ENCODE data around the gene TAS2R41. TPM values are rescaled to one million over a fixed set of nuclear protein-coding genes. Genes with fewer than 3 reads are reported as not detected.

The TAS2R41 gene
- total RNA-seq, 1 donor = not detected

DNA sequence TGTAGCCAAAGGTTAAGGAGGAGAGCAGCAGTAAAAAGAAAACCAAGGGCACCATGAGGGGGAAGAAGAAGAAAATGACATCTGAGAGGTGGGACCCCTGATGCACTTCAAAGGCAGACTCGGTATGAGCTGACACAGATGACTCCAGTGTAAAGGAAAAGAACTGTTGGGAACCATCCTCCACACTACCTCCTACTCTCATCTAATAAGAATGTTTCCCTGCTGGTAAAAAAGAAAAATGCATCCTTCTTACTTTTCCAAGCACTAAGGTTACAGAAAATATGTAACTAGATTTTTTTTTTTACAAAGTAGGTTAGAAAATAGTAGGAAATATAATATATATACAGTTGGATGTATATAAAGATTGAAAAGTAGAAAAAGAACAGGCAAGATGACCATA is 16.9 kb downstream of the TAS2R41 start:
- DNase-seq (ENCODE audit: insufficient read length, low spot score, missing footprints) = no peak
- Histone ChIP-seq H3K79me2 (ENCODE audit: insufficient read depth, low read length) (no peaks in the 10 kb centered on the region), H3K27ac (ENCODE audit: low read depth, low read length) (no peak overlapping the region), H3K4me2 (ENCODE audit: insufficient read depth, low read length) (no peak overlapping the region), H4K20me1 (ENCODE audit: insufficient read depth, low read length) (no peaks in the 10 kb centered on the region), H3K4me1 (ENCODE audit: insufficient read depth, low read length) (peaks cover 20% of the 10 kb centered on the region), H3K4me3 (ENCODE audit: insufficient read depth, low read length) (no peak overlapping the region), H2AFZ (ENCODE audit: low read length) (no peak overlapping the region), H3K36me3 (ENCODE audit: insufficient read depth, low read length) (no peaks in the 10 kb centered on the region), H3K9me3 (ENCODE audit: low read depth, low read length) (no peaks in the 10 kb centered on the region), H3K27me3 (ENCODE audit: insufficient read depth, low read length) (no peaks in the 10 kb centered on the region)
- TF ChIP-seq CTCF (IDR thresholded peaks at IDR 0.05; ENCODE audit: extremely low read depth, low read depth, low read length) = peak; percentile 29

DNA sequence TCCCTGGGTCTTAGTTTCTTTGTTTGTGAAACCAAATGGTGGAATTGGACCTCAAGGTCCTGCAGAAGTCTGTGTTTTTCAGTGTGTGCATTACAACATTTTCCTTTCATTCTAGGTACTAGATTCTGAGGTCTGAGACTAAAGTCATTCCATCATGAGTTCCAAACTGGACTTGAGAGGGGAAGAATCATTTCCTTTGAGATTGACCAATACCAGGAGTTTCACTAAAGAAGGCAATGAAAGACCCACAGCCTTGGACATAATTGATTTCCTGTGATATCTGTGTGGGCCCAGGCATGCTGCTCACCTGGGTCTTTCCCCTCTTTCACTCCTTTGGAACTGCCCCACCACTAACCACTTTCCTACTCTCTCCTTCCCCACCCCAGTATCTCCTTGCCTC is 18.2 kb downstream of the TAS2R41 start:
- no peak overlapping the region for H3K4me2 ChIP-seq (ENCODE audit: insufficient read depth, low read length)
- no peak for TF ChIP-seq CTCF (IDR thresholded peaks at IDR 0.05; ENCODE audit: extremely low read depth, low read depth, low read length)
- H3K4me1 ChIP-seq (ENCODE audit: insufficient read depth, low read length) = peaks cover 20% of the 10 kb centered on the region
- H3K27me3 ChIP-seq (ENCODE audit: insufficient read depth, low read length) = no peaks in the 10 kb centered on the region
- H3K36me3 ChIP-seq (ENCODE audit: insufficient read depth, low read length) = no peaks in the 10 kb centered on the region
- H3K79me2 ChIP-seq (ENCODE audit: insufficient read depth, low read length) = no peaks in the 10 kb centered on the region
- no peaks in the 10 kb centered on the region for H4K20me1 ChIP-seq (ENCODE audit: insufficient read depth, low read length)
- no peak overlapping the region for H3K4me3 ChIP-seq (ENCODE audit: insufficient read depth, low read length)
- H2AFZ ChIP-seq (ENCODE audit: low read length) = no peak overlapping the region
- no peaks in the 10 kb centered on the region for H3K9me3 ChIP-seq (ENCODE audit: low read depth, low read length)
- no peak for DNase-seq (ENCODE audit: insufficient read length, low spot score, missing footprints)
- no peak overlapping the region for H3K27ac ChIP-seq (ENCODE audit: low read depth, low read length)

DNA sequence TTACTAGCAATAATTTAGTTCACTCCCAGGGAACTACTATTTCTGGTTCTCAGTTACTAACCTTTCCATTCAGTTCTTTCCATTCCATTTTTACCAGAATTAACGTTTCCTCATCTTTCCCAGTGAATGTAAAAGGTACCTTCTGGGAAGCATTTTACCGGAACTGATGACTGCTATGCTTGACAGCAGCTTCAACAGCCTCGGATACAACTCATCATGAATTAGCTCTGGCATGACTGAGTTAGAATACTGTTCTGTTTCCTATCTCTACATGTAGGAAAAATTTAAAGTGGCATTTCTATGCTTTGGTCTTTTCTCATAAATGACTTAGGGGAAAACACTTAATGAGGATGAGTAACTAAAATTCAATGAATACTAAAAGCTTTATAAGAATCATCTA is 18.6 kb downstream of the TAS2R41 start:
- TF ChIP-seq CTCF (IDR thresholded peaks at IDR 0.05; ENCODE audit: extremely low read depth, low read depth, low read length) = no peak

DNA sequence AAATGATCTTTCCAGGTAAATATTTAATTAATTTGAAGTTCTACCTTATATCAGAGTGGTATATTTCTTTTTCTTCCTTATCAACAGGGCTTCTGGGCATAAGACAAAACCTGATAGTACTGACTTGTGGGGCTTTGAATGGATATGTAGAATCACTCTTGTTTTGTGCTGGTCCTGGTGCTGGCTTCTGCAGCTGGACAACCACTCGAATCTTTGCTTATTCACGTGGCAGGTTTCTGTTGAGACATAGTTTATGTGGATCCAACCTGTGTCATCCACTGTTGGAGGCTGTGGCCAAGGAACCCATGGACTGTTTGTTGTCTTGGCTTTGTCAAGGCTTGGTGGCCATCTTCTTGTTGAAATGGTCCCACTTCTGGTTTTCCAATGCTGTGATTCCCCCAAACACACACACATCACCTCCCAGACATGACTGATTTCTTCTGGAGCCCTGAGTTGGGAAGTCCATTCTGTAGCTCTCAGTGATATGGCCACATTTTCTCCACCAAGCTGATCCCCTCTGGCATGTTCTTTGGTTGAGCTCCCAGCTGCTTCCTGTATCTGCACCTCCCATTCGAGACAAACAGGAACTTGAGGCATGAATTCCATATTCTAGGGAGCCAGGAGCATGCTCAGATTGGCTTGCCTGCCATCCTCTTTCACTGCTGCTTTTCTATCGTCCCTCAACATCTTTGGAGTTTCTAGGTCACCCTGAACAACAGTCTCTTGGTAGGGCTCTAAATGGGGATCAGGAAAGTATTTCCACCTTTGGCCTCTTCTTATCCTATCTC is 19.5 kb downstream of the TAS2R41 start:
- H3K9me3 ChIP-seq (ENCODE audit: low read depth, low read length) = no peaks in the 10 kb centered on the region

More for the DNA sequence above, 18.6 kb downstream of the TAS2R41 start:
- no peak for DNase-seq (ENCODE audit: insufficient read length, low spot score, missing footprints)
- Histone ChIP-seq H3K4me2 (ENCODE audit: insufficient read depth, low read length) (no peak overlapping the region), H3K36me3 (ENCODE audit: insufficient read depth, low read length) (no peaks in the 10 kb centered on the region), H3K4me1 (ENCODE audit: insufficient read depth, low read length) (peaks cover 20% of the 10 kb centered on the region), H3K79me2 (ENCODE audit: insufficient read depth, low read length) (no peaks in the 10 kb centered on the region), H4K20me1 (ENCODE audit: insufficient read depth, low read length) (no peaks in the 10 kb centered on the region), H3K4me3 (ENCODE audit: insufficient read depth, low read length) (no peak overlapping the region), H3K9me3 (ENCODE audit: low read depth, low read length) (no peaks in the 10 kb centered on the region), H3K27me3 (ENCODE audit: insufficient read depth, low read length) (no peaks in the 10 kb centered on the region), H3K27ac (ENCODE audit: low read depth, low read length) (no peak overlapping the region), H2AFZ (ENCODE audit: low read length) (no peak overlapping the region)

More for the DNA sequence above, 19.5 kb downstream of the TAS2R41 start:
- Histone ChIP-seq H3K4me2 (ENCODE audit: insufficient read depth, low read length) (no peak overlapping the region), H4K20me1 (ENCODE audit: insufficient read depth, low read length) (no peaks in the 10 kb centered on the region), H3K27ac (ENCODE audit: low read depth, low read length) (no peak overlapping the region), H3K27me3 (ENCODE audit: insufficient read depth, low read length) (no peaks in the 10 kb centered on the region), H3K79me2 (ENCODE audit: insufficient read depth, low read length) (no peaks in the 10 kb centered on the region), H2AFZ (ENCODE audit: low read length) (no peak overlapping the region), H3K4me1 (ENCODE audit: insufficient read depth, low read length) (peaks cover 14% of the 10 kb centered on the region), H3K4me3 (ENCODE audit: insufficient read depth, low read length) (no peak overlapping the region), H3K36me3 (ENCODE audit: insufficient read depth, low read length) (no peaks in the 10 kb centered on the region)
- no peak for TF ChIP-seq CTCF (IDR thresholded peaks at IDR 0.05; ENCODE audit: extremely low read depth, low read depth, low read length)
- DNase-seq (ENCODE audit: insufficient read length, low spot score, missing footprints) = no peak
